ENCODE results near the gene NIF3L1. TPM values are rescaled to one million over a fixed set of nuclear protein-coding genes. Genes with fewer than 3 reads are reported as not detected.

Gene NIF3L1
- polyA plus RNA-seq, 2 of the 4 experiments (the other 2 are of a cell fraction) = 49.5 to 103 TPM

DNA sequence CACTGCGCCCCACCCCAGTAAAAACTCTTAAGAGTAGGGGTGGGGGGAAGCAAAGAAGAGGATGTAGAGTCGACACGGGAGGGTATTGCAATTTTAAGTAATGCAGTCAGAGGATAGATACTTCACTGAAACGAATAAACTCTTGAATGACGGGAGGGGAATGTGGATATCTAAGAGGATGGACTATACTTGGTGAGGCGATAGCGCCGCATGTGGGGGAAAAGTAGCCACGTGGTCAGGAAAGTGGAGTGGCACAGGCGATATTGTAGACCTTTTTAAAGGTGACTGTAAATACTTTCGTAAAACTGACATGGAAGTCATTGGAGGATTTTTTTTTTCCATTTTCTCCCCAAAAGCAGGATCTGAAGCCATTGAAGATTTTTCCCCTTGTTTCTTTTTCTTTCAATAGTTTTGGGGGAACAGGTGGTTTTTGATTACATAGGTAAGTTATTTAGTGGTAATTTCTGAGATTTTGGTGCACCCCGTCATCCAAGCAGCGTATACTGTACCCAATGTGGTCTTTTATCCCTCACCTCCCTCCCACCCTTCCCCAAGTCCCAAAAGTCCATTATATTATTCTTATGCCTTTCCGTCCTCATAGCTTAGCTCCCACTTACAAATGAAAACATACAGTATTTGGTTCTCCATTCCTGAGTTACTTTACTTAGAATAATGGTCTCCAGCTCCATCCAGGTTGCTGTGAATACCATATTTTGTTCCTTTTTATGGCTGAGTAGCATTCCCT is 38.5 kb upstream of the NIF3L1 start:
- Histone ChIP-seq H3K4me3 (no peak overlapping the region), H3K4me2 (no peak overlapping the region), H3K27ac (no peak overlapping the region), H3K4me1 (no peaks in the 10 kb centered on the region), H3K9me3 (no peaks in the 10 kb centered on the region)
- POLR2A ChIA-PET = interaction anchor here (0.6 to 1.6 kb wide), 3 partner anchors 23 to 39 kb away, joined by 4 to 11 read pairs (median 9); partner anchors contain the start of genes BZW1, NIF3L1 and PPIL3
- WGBS (ENCODE audit: missing lambda C conversion rate) = 91% methylated on average over 14 of the region's 14 CpGs
- DNase-seq (ENCODE audit: low read depth in 1 of 2, low spot score in 1 of 2) = no peak
- CTCF ChIA-PET = no interaction called here
- TF ChIP-seq HOXA7 (CRISPR knock-in tag; IDR thresholded peaks at IDR 0.05) = no peak
- TF ChIP-seq ESRRA (IDR thresholded peaks at IDR 0.05; ENCODE audit: borderline replicate concordance, low read length) = no peak
- no peak for TF ChIP-seq RNF2 (IDR thresholded peaks at IDR 0.05; ENCODE audit: borderline replicate concordance, low read depth)
- no peak for TF ChIP-seq EHMT2 (IDR thresholded peaks at IDR 0.05; ENCODE audit: low read depth)
- FAIRE-seq = no peak
- ATAC-seq = peak in 1 of 2 experiments; percentile 6; a peak in 2 of 6 replicates

- ChIA-PET POLR2A (no interaction called here), CTCF (no interaction called here)
- H3K27ac ChIP-seq = no peak overlapping the region
- H3K4me1 ChIP-seq = no peaks in the 10 kb centered on the region
- 93% methylated on average over 6 of the region's 6 CpGs for WGBS (ENCODE audit: missing lambda C conversion rate)
- no peak overlapping the region for H3K4me3 ChIP-seq
- H3K4me2 ChIP-seq = no peak overlapping the region
- peak; percentile 78; the same call in 1 of the 2 replicates for TF ChIP-seq POLR2AphosphoS2 (conservative IDR thresholded peaks at IDR 0.05; ENCODE audit: low read length)
- TF ChIP-seq PHF8 (IDR thresholded peaks at IDR 0.05; ENCODE audit: borderline replicate concordance, low read depth) = no peak
- peak; percentile 46; the same call in 1 of the 2 replicates for TF ChIP-seq HOXA7 (CRISPR knock-in tag; IDR thresholded peaks at IDR 0.05)
- no peak for FAIRE-seq
- H3K9me3 ChIP-seq = no peaks in the 10 kb centered on the region
- no peak for DNase-seq (ENCODE audit: low read depth in 1 of 2, low spot score in 1 of 2)
- no peak for ATAC-seq
Observed at GRCh38 chr2:200851398-200852248, 37.5 kb upstream of the NIF3L1 start.

DNA sequence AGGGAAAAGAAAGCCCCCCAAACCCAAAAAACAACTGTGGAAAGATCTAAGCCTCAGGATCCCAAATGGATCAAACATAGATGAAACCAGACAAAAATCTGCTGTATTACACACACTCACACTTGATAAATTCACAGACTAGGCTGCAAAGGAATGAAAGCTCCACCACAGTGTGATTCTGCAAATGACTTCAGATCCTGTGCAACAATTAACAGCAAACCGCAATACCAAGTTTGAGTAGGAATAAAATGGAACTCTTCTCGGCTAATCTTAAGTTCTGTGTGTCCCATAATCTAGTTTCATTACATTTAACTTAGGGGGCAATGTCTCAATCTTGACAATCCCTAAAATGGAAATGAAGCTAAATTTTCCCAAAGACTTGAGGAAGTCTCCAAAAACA is 36.6 kb upstream of the NIF3L1 start:
- H3K4me1 ChIP-seq = no peaks in the 10 kb centered on the region
- DNase-seq (ENCODE audit: low read depth in 1 of 2, low spot score in 1 of 2) = no peak
- H3K4me3 ChIP-seq = no peak overlapping the region
- H3K27ac ChIP-seq = no peak overlapping the region
- no peak for ATAC-seq
- no peak for FAIRE-seq
- 100% methylated on average over 2 of the region's 2 CpGs for WGBS (ENCODE audit: missing lambda C conversion rate)
- no peak overlapping the region for H3K4me2 ChIP-seq
- no peaks in the 10 kb centered on the region for H3K9me3 ChIP-seq
- TF ChIP-seq PBX3 (IDR thresholded peaks at IDR 0.05) (no peak), CHD2 (IDR thresholded peaks at IDR 0.05; ENCODE audit: low read length, partially characterized antibody) (no peak), MAX (IDR thresholded peaks at IDR 0.05) (no peak), CTCF (IDR thresholded peaks at IDR 0.05) (no peak), POLR2A (IDR thresholded peaks at IDR 0.05; ENCODE audit: low read length) (no peak), FOXS1 (CRISPR knock-in tag; IDR thresholded peaks at IDR 0.05) (no peak)
- ChIA-PET CTCF (no interaction called here), POLR2A (interaction anchor here (0.7 kb wide), 1 partner anchor 12 kb away, joined by 5 read pairs; the partner anchor contains the start of gene CLK1)

- Histone ChIP-seq H3K4me1 (peaks cover 30% of the 10 kb centered on the region), H3K27ac (no peak overlapping the region), H3K4me3 (no peak overlapping the region), H3K9me3 (no peaks in the 10 kb centered on the region), H3K4me2 (no peak overlapping the region)
- no peak for FAIRE-seq
- DNase-seq (ENCODE audit: low read depth in 1 of 2, low spot score in 1 of 2) = no peak
- TF ChIP-seq KDM5A (IDR thresholded peaks at IDR 0.05) (no peak), NPAS2 (CRISPR knock-in tag; IDR thresholded peaks at IDR 0.05; ENCODE audit: borderline replicate concordance) (no peak), TP53 (CRISPR knock-in tag; IDR thresholded peaks at IDR 0.05) (no peak), CBX2 (IDR thresholded peaks at IDR 0.05; ENCODE audit: borderline replicate concordance, low read depth) (no peak), ELK1 (IDR thresholded peaks at IDR 0.05; ENCODE audit: low read depth, low read length) (no peak), POLR2A (IDR thresholded peaks at IDR 0.05; ENCODE audit: low read length) (no peak), MAFK (IDR thresholded peaks at IDR 0.05; ENCODE audit: partially characterized antibody) (no peak)
- TF ChIP-seq, protein P1, sequence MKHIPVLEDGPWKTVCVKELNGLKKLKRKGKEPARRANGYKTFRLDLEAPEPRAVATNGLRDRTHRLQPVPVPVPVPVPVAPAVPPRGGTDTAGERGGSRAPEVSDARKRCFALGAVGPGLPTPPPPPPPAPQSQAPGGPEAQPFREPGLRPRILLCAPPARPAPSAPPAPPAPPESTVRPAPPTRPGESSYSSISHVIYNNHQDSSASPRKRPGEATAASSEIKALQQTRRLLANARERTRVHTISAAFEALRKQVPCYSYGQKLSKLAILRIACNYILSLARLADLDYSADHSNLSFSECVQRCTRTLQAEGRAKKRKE (CRISPR knock-in tag; IDR thresholded peaks at IDR 0.05; ENCODE audit: low read depth) = no peak
- no peak for ATAC-seq
- POLR2A ChIA-PET = interaction anchor here (1.6 kb wide), 1 partner anchor 7 kb away, joined by 6 read pairs; the partner anchor contains the start of gene CLK1
- WGBS (ENCODE audit: missing lambda C conversion rate) = 96% methylated on average over 8 of the region's 8 CpGs
- CTCF ChIA-PET = interaction anchor here (0.6 to 1.9 kb wide), 5 partner anchors 8 to 91 kb away, joined by 3 to 4 read pairs (median 3); no protein-coding TSS in a partner anchor
Observed at GRCh38 chr2:200856806-200857205, 32.4 kb upstream of the NIF3L1 start.

Data from A549 (cell line).